GM19468 (cell line): ENCODE measurements around the gene EXOC8.
"Not testable (repeated sequence)": the region's sequence is repeated elsewhere in the genome, so short reads cannot be mapped to it uniquely, and the experiment has no call there.

ENCODE experiments used
- ATAC-seq: cut with Tn5 transposase; IDR thresholded peaks from one replicate; pipeline ENCODE4 v1.9.1; 2021; ENCODE audit warnings: mild to moderate bottlenecking, moderate library complexity, moderate number of reproducible peaks; ENCODE audit not compliant: unreplicated experiment; ENCODE audit errors: extremely low read depth

Gene EXOC8

GRCh38 chr1:231355171-231355570 lies 17.5 kb upstream of the EXOC8 start:
- ATAC-seq, result no peak

- no peak for ATAC-seq
Observed at GRCh38 chr1:231354330-231355020, 16.8 kb upstream of the EXOC8 start.

DNA sequence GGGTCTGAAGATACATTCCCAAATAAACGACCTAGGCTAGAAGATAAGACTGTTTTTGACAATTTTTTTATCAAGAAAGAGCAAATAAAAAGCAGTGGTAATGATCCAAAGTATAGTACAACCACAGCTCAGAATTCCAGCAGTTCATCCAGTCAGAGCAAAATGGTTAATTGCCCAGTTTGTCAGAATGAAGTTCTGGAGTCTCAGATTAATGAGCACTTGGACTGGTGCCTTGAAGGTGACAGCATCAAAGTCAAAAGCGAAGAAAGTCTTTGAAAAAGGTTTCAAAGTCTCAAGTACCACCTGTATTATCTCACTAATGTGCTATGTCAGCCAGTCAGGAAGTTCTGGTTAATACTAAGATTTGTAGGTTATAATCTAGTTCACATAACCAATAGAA lies 15.4 kb upstream of the EXOC8 start:
- no peak for ATAC-seq

DNA sequence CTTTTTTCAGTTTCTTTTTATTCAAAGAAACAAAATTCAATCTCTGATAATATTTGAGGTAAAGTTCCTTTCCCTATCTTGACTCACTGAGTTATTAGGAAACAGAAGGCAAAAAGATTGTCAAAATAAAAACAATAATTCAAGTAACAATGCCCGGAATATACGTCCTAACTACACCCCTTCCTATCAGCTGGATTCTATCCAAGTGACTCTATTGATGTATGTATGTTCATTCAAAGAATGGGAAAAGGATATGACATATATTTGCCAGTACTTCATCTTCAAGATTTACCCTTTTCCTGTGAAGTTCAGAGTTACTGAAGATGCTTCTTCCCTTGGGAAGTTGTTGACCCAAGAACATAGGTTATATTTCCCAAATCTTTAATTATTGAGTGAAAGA lies 14.2 kb upstream of the EXOC8 start:
- ATAC-seq, result no peak

DNA sequence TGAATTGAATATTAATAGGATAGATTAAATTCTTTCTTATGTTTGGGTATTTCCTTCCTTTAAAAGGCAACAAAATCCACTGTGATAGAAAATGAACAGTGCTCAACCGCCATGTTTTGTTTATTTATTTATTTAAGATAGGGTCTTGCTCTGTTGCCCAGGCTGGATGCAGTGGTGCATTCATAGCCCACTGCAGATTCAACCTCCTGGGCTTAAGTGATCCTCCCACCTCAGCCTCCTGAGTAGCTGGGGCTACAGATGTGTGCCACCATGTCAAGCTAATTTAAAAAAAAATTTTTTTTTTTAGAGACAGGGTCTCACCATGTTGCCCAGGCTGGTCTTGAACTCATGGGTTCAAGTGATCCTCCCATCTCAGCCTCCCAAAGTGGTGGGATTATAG lies 11.2 kb upstream of the EXOC8 start:
- ATAC-seq, result not testable (repeated sequence)

DNA sequence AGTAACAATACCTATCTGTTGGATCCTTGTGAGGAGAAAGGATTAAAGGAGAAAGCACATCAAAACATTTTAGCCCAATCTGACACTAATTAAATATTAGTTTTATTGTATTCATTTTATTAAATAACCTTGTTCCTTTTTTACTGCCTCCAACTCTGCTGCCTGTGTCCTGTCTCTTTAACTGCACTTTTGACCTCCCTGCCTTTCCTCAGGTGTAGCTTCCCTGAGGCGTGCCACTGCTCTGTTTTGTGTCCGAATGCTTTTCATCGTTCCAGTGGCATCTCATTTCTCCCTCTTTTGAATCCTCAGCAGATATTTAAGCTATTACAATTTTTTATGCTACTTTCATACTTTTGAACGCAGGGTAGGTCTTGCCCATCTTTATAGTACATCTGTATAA lies 10.8 kb upstream of the EXOC8 start:
- ATAC-seq, result no peak

DNA sequence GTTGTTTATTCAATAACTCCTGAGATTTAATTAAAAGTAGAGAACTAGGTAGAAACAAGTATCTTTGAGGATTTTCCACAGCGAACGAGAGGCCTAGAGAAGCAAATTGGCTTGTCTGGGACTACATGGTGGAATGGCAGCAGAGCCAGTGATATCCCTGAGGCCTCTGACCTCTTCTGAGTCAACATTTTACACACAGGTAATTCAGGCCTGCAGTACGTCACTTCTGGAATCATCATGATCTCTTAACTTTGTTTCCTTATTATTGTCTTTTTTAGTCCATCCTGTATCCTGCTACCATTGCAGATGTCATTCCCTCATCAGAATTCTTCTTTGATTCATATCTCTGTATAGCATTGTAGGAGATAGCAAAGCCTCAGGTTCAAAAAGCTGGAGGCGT lies 10.3 kb upstream of the EXOC8 start:
- no peak for ATAC-seq

DNA sequence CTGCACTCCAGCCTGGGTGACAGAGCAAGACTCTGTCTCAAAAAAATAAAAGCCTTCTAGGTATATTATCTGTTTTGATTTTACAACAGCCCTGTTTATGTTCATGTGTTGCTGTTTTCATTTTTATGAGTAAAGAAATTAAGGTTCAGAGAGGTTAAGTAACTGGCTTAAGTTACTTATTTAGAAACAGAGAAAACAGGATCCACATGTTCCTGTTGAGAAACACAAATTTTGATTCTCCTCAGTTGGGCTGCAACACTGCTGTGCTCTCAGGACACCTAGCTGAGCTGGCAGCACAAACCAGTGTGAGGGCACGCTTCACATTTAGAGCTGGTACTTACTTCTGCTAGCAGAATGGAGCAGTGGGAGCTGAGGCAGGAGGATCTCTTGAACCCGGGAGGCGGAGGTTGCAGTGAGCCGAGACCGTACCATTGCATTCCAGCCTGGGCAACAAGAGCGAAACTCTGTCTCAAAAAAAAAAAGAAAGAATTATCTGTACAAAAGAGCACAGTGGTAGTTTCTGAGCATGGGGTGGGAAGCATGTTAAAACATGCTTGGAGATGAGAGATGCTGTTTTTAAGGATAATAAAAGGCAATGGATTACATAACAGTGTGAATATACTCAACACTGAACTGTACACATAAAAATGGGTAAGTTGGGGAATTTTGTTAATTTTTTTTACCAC lies 2.8 kb upstream of the EXOC8 start:
- ATAC-seq, result no peak

- ATAC-seq, result no peak
Observed at GRCh38 chr1:231338270-231339128, 847 bp upstream of the EXOC8 start, which contains the start of gene SPRTN. Gene SPRTN, plus strand, starts transcription at chr1:231338293. Its CDS starts 91 bp downstream, at chr1:231338384.

GRCh38 chr1:231337043-231337471 lies 595 bp downstream of the EXOC8 start:
- no peak for ATAC-seq

- ATAC-seq, result no peak
Observed at GRCh38 chr1:231335663-231336602, 1.7 kb downstream of the EXOC8 start.

GRCh38 chr1:231334952-231335351 lies 2.7 kb downstream of the EXOC8 start:
- no peak for ATAC-seq

DNA sequence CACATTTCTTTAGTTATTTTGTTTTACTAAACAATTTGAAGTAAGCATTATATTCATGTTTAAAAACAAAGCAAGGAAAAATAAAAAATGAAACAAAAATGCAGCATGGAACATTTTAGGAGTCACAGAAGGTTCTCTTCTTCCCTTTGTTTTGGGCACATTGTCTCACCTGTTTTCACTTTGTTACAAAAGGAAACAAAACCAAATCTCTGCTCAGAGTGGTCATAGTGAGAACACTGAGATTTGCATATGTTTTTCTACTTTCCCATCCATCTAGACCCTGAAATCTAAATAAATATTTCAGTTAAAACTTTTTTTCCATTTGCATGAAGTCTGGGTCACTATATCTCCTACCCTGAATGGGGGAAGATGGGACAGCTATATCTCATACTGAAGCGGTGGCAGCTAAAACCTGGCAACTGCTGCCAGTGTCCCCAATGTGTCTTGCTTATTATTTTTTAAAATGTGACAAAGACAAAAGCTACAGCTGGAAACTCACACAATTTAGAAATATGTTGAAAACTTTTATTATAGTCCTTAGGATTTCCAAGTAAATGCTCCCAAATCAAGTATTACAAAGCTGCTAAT lies 3.5 kb downstream of the EXOC8 start:
- ATAC-seq, result no peak

DNA sequence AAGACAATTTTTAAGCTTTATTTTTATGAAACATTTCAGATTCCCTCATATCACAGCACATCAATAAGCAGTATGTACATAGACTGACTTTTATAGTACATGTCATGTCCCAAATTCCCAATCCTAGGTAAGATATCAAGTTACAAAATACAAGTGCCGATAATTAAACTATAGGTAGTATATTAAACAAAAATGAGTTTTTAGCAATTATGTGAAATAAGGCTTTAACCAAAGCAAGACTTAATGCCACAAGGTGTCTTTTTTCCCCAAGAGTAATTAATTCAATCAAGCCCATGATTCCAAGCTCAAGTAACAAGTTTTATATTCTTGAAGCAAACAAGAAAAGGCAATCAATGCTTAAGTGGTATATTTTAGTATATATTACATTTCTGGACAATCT lies 4.9 kb downstream of the EXOC8 start:
- no peak for ATAC-seq

GRCh38 chr1:231329483-231329882 lies 8.2 kb downstream of the EXOC8 start:
- no peak for ATAC-seq

GRCh38 chr1:231327617-231328016 lies 10.0 kb downstream of the EXOC8 start:
- no peak for ATAC-seq

DNA sequence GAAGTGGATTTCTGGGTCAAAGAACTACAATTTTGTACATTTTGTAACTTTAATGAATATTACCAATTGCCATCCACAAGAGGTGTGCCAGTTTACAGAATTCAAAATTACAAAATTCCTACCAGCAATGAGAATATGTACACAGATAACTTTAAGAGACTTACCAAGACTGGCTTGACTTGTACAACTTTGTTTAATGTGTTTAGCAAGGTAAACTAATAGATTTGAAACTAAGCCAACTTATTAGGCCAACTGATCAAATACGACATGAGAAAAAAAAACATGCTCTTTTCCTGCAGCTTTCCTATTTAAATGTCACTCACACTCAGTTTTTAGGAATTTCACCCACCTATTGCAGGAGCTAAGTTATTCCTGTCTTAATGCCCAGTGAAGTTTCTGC lies 11.4 kb downstream of the EXOC8 start:
- no peak for ATAC-seq

GRCh38 chr1:231324660-231325059 lies 13.0 kb downstream of the EXOC8 start:
- ATAC-seq, result no peak

- ATAC-seq, result no peak
Observed at GRCh38 chr1:231322880-231323530, 14.6 kb downstream of the EXOC8 start.
